ENCODE data around the gene DYRK1A. TPM values are rescaled to one million over a fixed set of nuclear protein-coding genes. Genes with fewer than 3 reads are reported as not detected.

Gene DYRK1A
- total RNA-seq, 4 donors from 2014 or later = 81.8 to 108 (median 87.4) TPM

- Histone ChIP-seq H3K27ac (replicated peaks in 1 of 4) (no peak overlapping the region), H3K36me3 (peaks cover 0 to 45% (median 24%) of the 10 kb centered on the region in 4 donors), H3K4me3 (no peak overlapping the region), H3K4me1 (peaks cover 4 to 15% (median 14%) of the 10 kb centered on the region in 4 donors), H3K27me3 (no peaks in the 10 kb centered on the region), H3K9me3 (no peaks in the 10 kb centered on the region)
- no peak for DNase-seq (ENCODE audit: extremely low spot score)
- 95% methylated on average over 7 of the region's 7 CpGs for WGBS
- TF ChIP-seq EP300 (IDR thresholded peaks at IDR 0.05) (no peak), POLR2AphosphoS5 (IDR thresholded peaks at IDR 0.05) (no peak), CTCF (IDR thresholded peaks at IDR 0.05) (no peak)
- intact Hi-C loops (cut with DNase I) = no loop called here
Observed at GRCh38 chr21:37490084-37490483, 123.5 kb downstream of the DYRK1A start.

GRCh38 chr21:37496972-37497371 lies 130.4 kb downstream of the DYRK1A start:
- DNase-seq (ENCODE audit: extremely low spot score) = no peak
- Histone ChIP-seq H3K4me3 (no peak overlapping the region), H3K4me1 (peaks cover 0 to 7% (median 5%) of the 10 kb centered on the region in 4 donors), H3K9me3 (no peaks in the 10 kb centered on the region), H3K36me3 (peaks cover 0 to 29% (median 17%) of the 10 kb centered on the region in 4 donors), H3K27me3 (no peaks in the 10 kb centered on the region), H3K27ac (replicated peaks in 1 of 4) (no peak overlapping the region)
- TF ChIP-seq POLR2AphosphoS5 (IDR thresholded peaks at IDR 0.05) = no peak
- TF ChIP-seq POLR2A (IDR thresholded peaks at IDR 0.05; ENCODE audit: low read depth) = no peak
- TF ChIP-seq CTCF (IDR thresholded peaks at IDR 0.05) = peak in 1 of 3 experiments; percentile 27
- intact Hi-C loops (cut with DNase I) = no loop called here
- WGBS = 76% methylated on average over 4 of the region's 4 CpGs

GRCh38 chr21:37498664-37499063 lies 132.1 kb downstream of the DYRK1A start:
- intact Hi-C loops (cut with DNase I) = no loop called here
- WGBS = 100% methylated on average over 1 of the region's 1 CpG
- Histone ChIP-seq H3K9me3 (peaks cover 0 to 7% (median 3%) of the 10 kb centered on the region in 4 donors), H3K27ac (replicated peaks in 1 of 4) (no peak overlapping the region), H3K36me3 (peaks cover 0 to 29% (median 15%) of the 10 kb centered on the region in 4 donors), H3K27me3 (no peaks in the 10 kb centered on the region), H3K4me3 (no peak overlapping the region), H3K4me1 (peaks cover 0 to 7% (median 5%) of the 10 kb centered on the region in 4 donors)
- DNase-seq (ENCODE audit: extremely low spot score) = no peak
- TF ChIP-seq EP300 (IDR thresholded peaks at IDR 0.05) (no peak), POLR2AphosphoS5 (IDR thresholded peaks at IDR 0.05) (no peak), POLR2A (IDR thresholded peaks at IDR 0.05; ENCODE audit: low read depth) (no peak), CTCF (IDR thresholded peaks at IDR 0.05) (no peak)

GRCh38 chr21:37502947-37503346 lies 136.4 kb downstream of the DYRK1A start:
- Histone ChIP-seq H3K36me3 (peaks cover 30 to 52% (median 35%) of the 10 kb centered on the region in 4 donors), H3K4me3 (no peak overlapping the region), H3K9me3 (peaks cover 0 to 7% (median 3%) of the 10 kb centered on the region in 4 donors), H3K27me3 (no peaks in the 10 kb centered on the region), H3K4me1 (no peaks in the 10 kb centered on the region), H3K27ac (replicated peaks in 1 of 4) (no peak overlapping the region)
- no peak for DNase-seq (ENCODE audit: extremely low spot score)
- 100% methylated on average over 3 of the region's 3 CpGs for WGBS
- intact Hi-C loops (cut with DNase I) = no loop called here
- no peak for TF ChIP-seq POLR2A (IDR thresholded peaks at IDR 0.05; ENCODE audit: low read depth)
- no peak for TF ChIP-seq CTCF (IDR thresholded peaks at IDR 0.05)
- TF ChIP-seq POLR2AphosphoS5 (IDR thresholded peaks at IDR 0.05) = no peak
- TF ChIP-seq EP300 (IDR thresholded peaks at IDR 0.05) = no peak

- Histone ChIP-seq H3K27me3 (no peaks in the 10 kb centered on the region), H3K4me3 (no peak overlapping the region), H3K9me3 (peaks cover 0 to 7% (median 3%) of the 10 kb centered on the region in 4 donors), H3K4me1 (no peaks in the 10 kb centered on the region), H3K27ac (replicated peaks in 1 of 4) (no peak overlapping the region), H3K36me3 (peaks cover 40 to 62% (median 45%) of the 10 kb centered on the region in 4 donors)
- 93% methylated on average over 5 of the region's 5 CpGs for WGBS
- no peak for DNase-seq (ENCODE audit: extremely low spot score)
- intact Hi-C loops (cut with DNase I) = no loop called here
- TF ChIP-seq CTCF (IDR thresholded peaks at IDR 0.05) (no peak), EP300 (IDR thresholded peaks at IDR 0.05) (no peak), POLR2AphosphoS5 (IDR thresholded peaks at IDR 0.05) (no peak), POLR2A (IDR thresholded peaks at IDR 0.05; ENCODE audit: low read depth) (no peak)
Observed at GRCh38 chr21:37503848-37504467, 137.4 kb downstream of the DYRK1A start.

Measured in esophagus muscularis mucosa (tissue), 4 donors.